Neural crest cell (in vitro differentiated cells): ENCODE results near the gene SFTPA2. TPM values are rescaled to one million over a fixed set of nuclear protein-coding genes. Genes with fewer than 3 reads are reported as not detected.
"Not testable (repeated sequence)": the region's sequence is repeated elsewhere in the genome, so short reads cannot be mapped to it uniquely, and the experiment has no call there.

Experiments used
- DNase-seq: peaks from one replicate; pipeline ENCODE4 v3.0.0; 2021; ENCODE audit warnings: low read depth, mixed read lengths, low spot score
- H3K27ac Mint-ChIP-seq: one replicate; pipeline ENCODE4 v1.8.0; 2021; ENCODE audit warnings: mild to moderate bottlenecking, mixed read lengths; ENCODE audit not compliant: unreplicated experiment
- H3K27me3 Mint-ChIP-seq: 2 replicates; pipeline ENCODE4 v1.8.0; 2021; ENCODE audit warnings: low read depth, mild to moderate bottlenecking, mixed read lengths
- H3K36me3 Mint-ChIP-seq: 2 replicates; pipeline ENCODE4 v1.8.0; 2021; ENCODE audit warnings: low read depth, mild to moderate bottlenecking, mixed read lengths
- H3K4me1 Mint-ChIP-seq: 2 replicates; pipeline ENCODE4 v1.8.0; 2021; ENCODE audit warnings: mixed read lengths
- H3K4me3 Mint-ChIP-seq: one replicate; pipeline ENCODE4 v1.8.0; 2021; ENCODE audit warnings: mild to moderate bottlenecking, mixed read lengths
- H3K9me3 Mint-ChIP-seq: 2 replicates; pipeline ENCODE4 v1.8.0; 2021; ENCODE audit warnings: mixed read lengths
- total RNA-seq: library from RNA; stranded (reverse); gene quantifications from 2 replicates; pipeline ENCODE4 v1.2.1, GENCODE V29; 2021

Gene SFTPA2
- total RNA-seq, 1 donor from 2014 or later = not detected

DNA sequence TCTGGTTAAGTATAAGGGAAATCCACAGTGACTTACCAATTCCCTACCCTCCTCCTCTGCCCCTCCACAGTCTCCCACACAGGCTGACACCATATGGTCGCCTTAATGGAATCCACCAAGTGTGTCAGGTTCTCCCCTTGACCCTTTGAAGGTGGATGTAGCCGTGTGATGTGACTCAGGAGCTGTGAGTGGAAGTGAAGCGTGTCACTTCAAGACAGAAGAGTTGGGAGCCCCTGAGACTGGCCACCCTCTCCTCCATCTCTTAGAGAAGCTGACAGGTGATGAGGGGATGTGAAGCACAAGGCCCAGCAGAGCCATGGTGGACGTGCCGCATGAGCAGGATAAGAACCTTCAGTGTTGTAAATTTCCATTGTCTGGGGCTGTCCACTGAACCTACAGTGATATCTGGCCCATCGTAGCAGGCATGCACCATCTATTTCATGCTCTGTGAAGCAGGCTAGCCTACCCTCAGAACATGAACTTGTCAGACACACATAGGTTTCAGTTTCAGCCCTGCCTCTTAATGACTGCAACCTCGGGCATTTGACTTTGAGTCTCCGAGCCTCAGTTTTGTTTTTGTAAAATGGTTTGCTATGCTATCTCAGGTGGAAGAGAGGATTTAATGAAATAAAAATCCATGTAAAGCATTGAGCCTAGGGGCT, 35.0 kb downstream of the SFTPA2 start:
- H3K36me3 Mint-ChIP-seq, H3K4me1 Mint-ChIP-seq, H3K27ac Mint-ChIP-seq, H3K4me3 Mint-ChIP-seq, H3K9me3 Mint-ChIP-seq, DNase-seq, H3K27me3 Mint-ChIP-seq: not testable (repeated sequence)

DNA sequence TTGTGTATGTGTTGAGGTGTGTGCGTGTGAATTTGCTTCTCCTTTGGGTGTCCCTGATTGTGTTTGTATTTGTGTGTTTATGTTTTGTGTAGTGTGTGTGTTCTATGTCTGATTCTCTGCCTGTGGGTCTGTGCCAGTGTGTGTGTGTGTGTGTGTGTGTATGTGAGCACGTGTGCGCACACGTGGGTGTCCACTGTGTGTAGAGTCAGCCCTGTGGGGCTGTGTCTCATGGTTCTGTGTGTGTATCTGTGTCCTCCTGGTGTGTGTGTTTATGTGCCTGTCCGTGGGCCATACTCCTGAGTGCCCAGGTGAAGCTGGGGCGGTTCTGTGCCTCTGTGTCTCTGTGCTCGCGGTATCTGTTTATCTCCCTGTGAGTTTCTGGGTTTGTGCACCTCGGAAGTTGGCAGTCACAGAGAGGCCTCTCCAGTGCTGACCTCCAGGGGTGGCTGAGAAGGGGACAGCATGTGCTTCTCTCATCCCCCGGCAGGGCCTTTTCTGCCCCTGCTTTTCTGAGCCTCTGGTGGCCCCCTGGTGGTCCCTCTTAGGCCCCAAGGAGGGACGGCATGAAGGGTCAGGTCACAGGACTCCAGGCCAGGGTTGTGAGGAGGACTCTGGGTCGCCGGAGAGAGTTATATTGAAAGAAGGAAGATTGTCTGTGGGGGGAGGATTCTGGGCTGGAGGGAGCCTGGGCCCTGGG, 36.9 kb downstream of the SFTPA2 start:
- H3K4me3 Mint-ChIP-seq, H3K4me1 Mint-ChIP-seq, H3K36me3 Mint-ChIP-seq, DNase-seq, H3K9me3 Mint-ChIP-seq, H3K27me3 Mint-ChIP-seq: not testable (repeated sequence)
- H3K27ac Mint-ChIP-seq = peak overlapping the region; percentile 89

DNA sequence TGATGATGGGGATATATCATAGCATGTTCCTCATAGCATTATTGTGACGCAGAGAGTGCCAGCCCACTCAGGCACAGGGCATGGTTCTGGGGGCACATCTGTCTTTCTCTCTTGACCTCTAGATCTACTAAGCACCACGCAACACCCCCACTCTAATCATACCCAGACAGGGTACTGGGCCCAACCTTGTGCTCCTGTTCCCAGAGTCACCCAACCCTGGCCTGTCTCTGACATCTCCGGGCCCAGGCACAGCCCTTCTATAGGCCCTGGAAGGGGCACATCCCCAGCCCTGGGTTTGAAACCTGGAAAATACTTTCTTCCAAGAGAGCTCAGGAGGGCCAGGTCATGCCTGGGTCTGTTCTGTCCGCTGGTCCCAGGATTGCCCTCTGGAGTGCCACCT, 37.7 kb downstream of the SFTPA2 start:
- H3K27me3 Mint-ChIP-seq, H3K4me3 Mint-ChIP-seq, DNase-seq, H3K36me3 Mint-ChIP-seq, H3K27ac Mint-ChIP-seq, H3K9me3 Mint-ChIP-seq, H3K4me1 Mint-ChIP-seq: not testable (repeated sequence)

DNA sequence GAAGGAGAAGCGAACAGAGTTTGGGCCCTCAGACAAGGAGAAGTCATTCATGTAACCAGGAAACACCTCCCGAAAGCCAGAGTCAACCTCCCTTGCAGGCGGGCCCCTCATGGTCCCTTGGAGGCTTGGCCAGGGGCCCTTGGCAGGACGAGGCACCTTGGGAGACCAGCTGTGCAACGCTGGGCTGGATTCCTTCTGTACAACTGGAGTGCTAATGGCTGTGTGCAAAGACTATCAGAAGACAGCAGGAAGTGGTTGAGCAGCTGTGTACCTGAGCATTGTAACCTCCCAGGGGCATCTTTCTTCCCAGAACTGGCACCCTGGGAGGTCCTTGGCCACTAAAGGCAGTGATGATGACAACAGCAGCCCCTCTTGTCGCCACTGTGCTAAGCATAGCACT, 38.5 kb downstream of the SFTPA2 start:
- not testable (repeated sequence) for H3K27ac Mint-ChIP-seq, H3K9me3 Mint-ChIP-seq, DNase-seq, H3K27me3 Mint-ChIP-seq, H3K36me3 Mint-ChIP-seq, H3K4me3 Mint-ChIP-seq, H3K4me1 Mint-ChIP-seq

DNA sequence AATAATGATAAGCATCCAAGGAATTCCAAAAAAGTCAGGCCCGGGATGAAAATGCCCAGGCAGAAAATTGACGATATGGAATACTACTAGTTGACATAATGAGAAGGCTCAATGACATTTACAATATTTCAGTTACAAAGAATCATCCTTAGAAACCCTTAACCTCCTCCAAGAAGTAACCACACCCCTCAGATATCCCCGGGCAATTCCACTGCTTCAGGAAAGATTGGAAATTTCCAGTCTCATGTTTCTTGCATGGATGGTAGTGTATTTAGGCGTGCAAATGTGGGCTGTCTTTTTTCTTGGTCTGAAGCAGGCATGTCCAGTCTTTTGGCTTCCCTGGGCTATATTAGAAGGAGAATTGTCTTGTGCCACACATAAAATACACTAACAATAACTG, 42.6 kb downstream of the SFTPA2 start:
- H3K9me3 Mint-ChIP-seq, H3K27ac Mint-ChIP-seq, H3K27me3 Mint-ChIP-seq, H3K4me3 Mint-ChIP-seq, DNase-seq, H3K36me3 Mint-ChIP-seq: not testable (repeated sequence)
- H3K4me1 Mint-ChIP-seq = peaks cover 13% of the 10 kb centered on the region

DNA sequence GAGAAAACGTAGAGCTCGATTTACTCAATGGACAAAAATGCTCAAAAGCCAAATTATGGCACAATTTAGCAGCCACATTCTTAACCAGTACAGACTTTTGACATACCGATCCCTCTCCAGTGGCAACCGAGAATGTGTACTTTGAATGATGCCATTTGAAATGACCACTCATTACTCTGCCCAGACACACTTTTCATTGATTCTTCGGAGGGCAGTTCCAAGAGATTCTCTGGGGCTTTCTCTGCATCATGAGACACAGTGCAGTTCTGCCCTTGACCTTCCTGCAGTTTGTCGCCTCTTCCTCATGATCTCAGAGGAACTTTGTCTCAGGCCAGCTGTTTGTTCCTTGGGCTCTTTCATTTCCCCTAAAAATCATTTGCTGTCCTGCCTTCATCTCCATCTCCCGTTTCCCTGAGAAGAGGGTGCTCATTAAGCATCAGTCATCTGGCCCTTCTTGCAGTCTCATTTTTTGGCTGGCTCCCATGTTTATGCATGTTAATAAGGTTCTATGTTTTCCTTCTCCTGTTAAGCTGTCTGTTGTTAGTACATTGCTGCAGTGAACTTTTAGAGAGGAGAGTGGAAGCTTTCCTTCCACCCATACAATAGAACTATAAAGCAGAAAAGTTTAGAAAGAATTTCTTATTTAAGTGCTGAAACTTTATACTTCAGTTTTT, 43.5 kb downstream of the SFTPA2 start:
- peaks cover 13% of the 10 kb centered on the region for H3K4me1 Mint-ChIP-seq
- H3K4me3 Mint-ChIP-seq, H3K36me3 Mint-ChIP-seq, DNase-seq, H3K27ac Mint-ChIP-seq, H3K27me3 Mint-ChIP-seq, H3K9me3 Mint-ChIP-seq: not testable (repeated sequence)

DNA sequence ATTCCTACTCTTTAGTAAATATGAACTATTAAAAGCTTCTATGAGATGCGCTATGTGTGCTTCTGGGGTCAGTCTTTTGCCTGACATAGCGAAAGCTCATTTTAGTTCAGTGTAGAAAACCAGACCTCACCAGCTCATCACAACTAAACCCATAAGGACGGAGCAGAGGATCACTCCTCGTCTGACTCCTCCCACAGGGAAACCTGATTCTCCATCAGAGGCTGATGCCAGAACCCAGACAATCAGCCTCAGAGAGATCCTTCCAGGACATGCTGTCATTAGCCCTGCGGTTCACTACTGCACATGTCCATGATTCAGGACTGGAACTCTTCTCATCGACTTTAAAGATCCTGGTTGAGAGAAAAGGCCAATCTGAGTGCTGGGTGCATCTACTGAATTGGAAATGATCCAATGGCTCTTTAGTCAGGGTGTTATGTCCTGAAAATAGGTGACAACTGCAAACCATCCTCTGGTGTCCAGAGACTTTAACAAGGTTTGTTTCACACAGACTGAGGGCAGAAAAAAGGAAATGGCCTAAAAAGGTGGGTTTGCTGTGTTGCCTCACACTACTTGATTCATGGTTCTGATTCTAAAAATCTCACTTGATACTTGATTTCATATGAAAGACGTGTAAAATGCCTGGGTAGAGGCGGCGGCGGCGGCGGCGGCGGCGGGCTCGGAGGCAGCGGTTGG, 48.2 kb downstream of the SFTPA2 start, which contains the start of gene EIF5AL1:
Gene EIF5AL1 (plus strand): TSS at position 643 of the 693 bp plus-strand sequence. CDS start 117 bp downstream, outside the sequence.
- H3K27ac Mint-ChIP-seq, H3K9me3 Mint-ChIP-seq, DNase-seq, H3K27me3 Mint-ChIP-seq, H3K4me3 Mint-ChIP-seq, H3K36me3 Mint-ChIP-seq: not testable (repeated sequence)
- H3K4me1 Mint-ChIP-seq = peaks cover 23% of the 10 kb centered on the region

DNA sequence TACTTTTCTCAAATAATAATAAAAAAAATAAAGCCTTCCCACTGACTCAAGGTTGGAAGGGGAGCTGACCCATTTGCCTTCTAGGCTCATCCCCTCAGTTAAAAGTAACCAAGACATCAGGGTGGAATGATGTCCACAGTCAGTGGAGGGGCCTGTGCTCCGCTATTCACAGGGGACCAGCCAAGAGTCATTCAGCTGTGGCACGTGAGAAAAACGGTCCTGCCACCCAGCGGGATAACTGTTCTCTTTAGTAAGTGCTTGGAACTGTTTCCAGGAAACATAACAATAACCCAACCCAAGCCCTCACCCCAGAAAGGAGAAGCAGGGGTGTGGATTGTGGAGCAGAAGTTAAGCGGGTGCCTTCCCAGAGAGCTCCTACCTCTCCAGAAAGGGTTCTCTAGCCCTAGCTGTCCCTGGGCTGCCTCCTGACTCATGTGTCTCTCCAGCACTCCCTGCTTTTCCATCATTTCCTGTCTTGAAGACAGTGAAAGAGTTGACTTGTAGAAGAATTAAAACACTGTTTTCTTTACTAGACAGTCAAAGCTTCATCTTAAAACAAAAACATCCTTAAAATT, 50.2 kb downstream of the SFTPA2 start:
- H3K9me3 Mint-ChIP-seq, H3K36me3 Mint-ChIP-seq, H3K27ac Mint-ChIP-seq, H3K4me3 Mint-ChIP-seq, H3K27me3 Mint-ChIP-seq, DNase-seq: not testable (repeated sequence)
- H3K4me1 Mint-ChIP-seq = peaks cover 19% of the 10 kb centered on the region

DNA sequence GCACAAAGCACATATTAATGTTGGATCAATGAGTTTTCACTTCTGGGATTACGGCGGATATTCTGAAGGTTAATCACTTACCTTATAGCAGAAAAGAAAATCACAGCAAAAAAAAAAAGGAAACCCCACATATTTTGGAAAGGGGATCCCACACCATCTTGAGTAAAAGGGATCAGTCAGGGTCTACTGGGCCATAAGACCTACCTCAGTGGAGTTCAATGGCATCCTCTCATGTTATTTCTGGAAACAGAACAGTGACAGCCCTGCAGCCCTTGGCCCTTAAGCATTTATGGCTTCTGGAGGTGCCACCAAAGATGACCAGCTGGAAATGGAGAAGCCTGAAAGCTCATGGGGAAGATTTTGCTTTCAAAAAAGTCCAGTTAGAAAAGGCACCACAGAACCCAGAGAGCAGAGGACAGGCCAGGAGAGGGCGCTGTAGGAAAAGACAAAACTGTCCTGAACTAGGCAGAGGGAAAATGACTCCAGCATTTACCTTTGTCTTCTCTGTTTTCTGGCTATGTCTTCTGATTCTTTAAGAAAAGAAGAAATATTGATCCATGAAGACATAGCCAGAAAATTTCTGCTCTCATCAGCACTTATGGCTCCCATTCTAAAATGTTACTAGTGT, 50.8 kb downstream of the SFTPA2 start:
- H3K9me3 Mint-ChIP-seq, DNase-seq, H3K36me3 Mint-ChIP-seq, H3K27ac Mint-ChIP-seq, H3K4me3 Mint-ChIP-seq, H3K27me3 Mint-ChIP-seq: not testable (repeated sequence)
- H3K4me1 Mint-ChIP-seq = peaks cover 19% of the 10 kb centered on the region

DNA sequence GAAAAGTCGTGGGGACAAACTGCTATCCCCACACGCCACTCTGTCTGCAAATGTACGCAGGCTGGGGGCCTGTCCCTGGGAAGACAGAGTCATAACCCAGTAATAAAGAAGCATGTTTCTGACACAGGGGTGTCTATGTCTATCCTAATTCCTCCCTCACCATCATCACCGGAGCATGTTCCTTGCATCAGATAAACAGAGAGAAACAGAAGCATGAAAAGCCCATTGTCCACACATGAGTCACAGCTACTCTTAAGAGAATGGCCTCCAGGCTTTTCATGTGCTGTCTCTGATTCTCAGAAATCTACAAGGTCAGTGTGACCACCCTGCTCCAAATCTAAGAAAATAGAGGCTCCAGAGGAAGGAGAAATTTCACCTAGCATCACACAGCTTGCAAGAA, 52.0 kb downstream of the SFTPA2 start:
- not testable (repeated sequence) for H3K27me3 Mint-ChIP-seq, H3K4me3 Mint-ChIP-seq, DNase-seq, H3K9me3 Mint-ChIP-seq, H3K36me3 Mint-ChIP-seq
- peak overlapping the region; percentile 57 for H3K27ac Mint-ChIP-seq
- peaks cover 19% of the 10 kb centered on the region for H3K4me1 Mint-ChIP-seq
